ES-I3 (cell line): ENCODE measurements around the gene SLC14A1.

Experiments
- H3K36me3 ChIP-seq: 2 replicates; pipeline ENCODE4 v1.6.1; 2013; ENCODE audit warnings: mild to moderate bottlenecking, low read length, control low read depth, moderate library complexity; ENCODE audit not compliant: insufficient read depth
- H3K4me1 ChIP-seq: 2 replicates; pipeline ENCODE4 v1.6.1; 2013; ENCODE audit warnings: mild to moderate bottlenecking, control low read depth, low read length; ENCODE audit not compliant: insufficient read depth
- H3K9ac ChIP-seq: 2 replicates; pipeline ENCODE4 v1.6.1; 2013; ENCODE audit warnings: low read depth, mild to moderate bottlenecking, low read length, moderate library complexity
- H3K9me3 ChIP-seq: 2 replicates; pipeline ENCODE4 v1.6.1; 2013; ENCODE audit warnings: mild to moderate bottlenecking, low read length, moderate library complexity; ENCODE audit not compliant: control insufficient read depth, insufficient read depth

Gene SLC14A1

GRCh38 chr18:45691816-45692179 is 32.2 kb upstream of the SLC14A1 start:
- no peaks in the 10 kb centered on the region; the same call in 1 of the 2 replicates for H3K4me1 ChIP-seq
- 0 out of 2 replicates have a peak, but pooled peaks cover 4% of the 10 kb centered on the region for H3K9me3 ChIP-seq
- no peaks in the 10 kb centered on the region for H3K36me3 ChIP-seq
- no peak overlapping the region for H3K9ac ChIP-seq

- Histone ChIP-seq H3K4me1 (no peaks in the 10 kb centered on the region), H3K9me3 (no peaks in the 10 kb centered on the region; the same call in 1 of the 2 replicates), H3K36me3 (no peaks in the 10 kb centered on the region), H3K9ac (no peak overlapping the region)
Observed at GRCh38 chr18:45702708-45703265, 21.2 kb upstream of the SLC14A1 start.

- Histone ChIP-seq H3K36me3 (no peaks in the 10 kb centered on the region), H3K9me3 (peaks cover 6% of the 10 kb centered on the region), H3K9ac (no peak overlapping the region)
Observed at GRCh38 chr18:45708831-45709230, 15.2 kb upstream of the SLC14A1 start.

GRCh38 chr18:45712061-45712460 is 11.9 kb upstream of the SLC14A1 start:
- Histone ChIP-seq H3K9ac (no peak overlapping the region), H3K4me1 (no peaks in the 10 kb centered on the region), H3K36me3 (no peaks in the 10 kb centered on the region), H3K9me3 (peaks cover 6% of the 10 kb centered on the region; the same call in 1 of the 2 replicates)

More at GRCh38 chr18:45708831-45709230, 15.2 kb upstream of the SLC14A1 start:
- H3K4me1 ChIP-seq, result no peaks in the 10 kb centered on the region

- Histone ChIP-seq H3K9ac (no peak overlapping the region), H3K4me1 (no peaks in the 10 kb centered on the region), H3K9me3 (peaks cover 6% of the 10 kb centered on the region; the same call in 1 of the 2 replicates), H3K36me3 (no peaks in the 10 kb centered on the region)
Observed at GRCh38 chr18:45713239-45713638, 10.7 kb upstream of the SLC14A1 start.

GRCh38 chr18:45715212-45715780 is 8.7 kb upstream of the SLC14A1 start:
- no peaks in the 10 kb centered on the region for H3K4me1 ChIP-seq
- no peak overlapping the region for H3K9ac ChIP-seq
- H3K9me3 ChIP-seq, result no peaks in the 10 kb centered on the region
- H3K36me3 ChIP-seq, result no peaks in the 10 kb centered on the region

- no peaks in the 10 kb centered on the region for H3K36me3 ChIP-seq
- H3K9ac ChIP-seq, result no peak overlapping the region
- no peaks in the 10 kb centered on the region for H3K4me1 ChIP-seq
- no peaks in the 10 kb centered on the region for H3K9me3 ChIP-seq
Observed at GRCh38 chr18:45719106-45719505, 4.9 kb upstream of the SLC14A1 start.

- no peaks in the 10 kb centered on the region for H3K36me3 ChIP-seq
- H3K9ac ChIP-seq, result no peak overlapping the region
- no peaks in the 10 kb centered on the region for H3K9me3 ChIP-seq
- H3K4me1 ChIP-seq, result no peaks in the 10 kb centered on the region
Observed at GRCh38 chr18:45722899-45723298, 1.1 kb upstream of the SLC14A1 start.

- Histone ChIP-seq H3K9me3 (no peaks in the 10 kb centered on the region), H3K9ac (no peak overlapping the region), H3K36me3 (no peaks in the 10 kb centered on the region), H3K4me1 (no peaks in the 10 kb centered on the region)
Observed at GRCh38 chr18:45724601-45725000, 620 bp downstream of the SLC14A1 start.

GRCh38 chr18:45725336-45725735 is 1.4 kb downstream of the SLC14A1 start:
- no peaks in the 10 kb centered on the region for H3K9me3 ChIP-seq
- no peak overlapping the region for H3K9ac ChIP-seq
- H3K36me3 ChIP-seq, result no peaks in the 10 kb centered on the region
- no peaks in the 10 kb centered on the region for H3K4me1 ChIP-seq

- Histone ChIP-seq H3K36me3 (no peaks in the 10 kb centered on the region), H3K4me1 (no peaks in the 10 kb centered on the region), H3K9me3 (no peaks in the 10 kb centered on the region), H3K9ac (no peak overlapping the region)
Observed at GRCh38 chr18:45726603-45727002, 2.6 kb downstream of the SLC14A1 start.

- Histone ChIP-seq H3K9ac (no peak overlapping the region), H3K9me3 (no peaks in the 10 kb centered on the region), H3K4me1 (no peaks in the 10 kb centered on the region), H3K36me3 (no peaks in the 10 kb centered on the region)
Observed at GRCh38 chr18:45727068-45727467, 3.1 kb downstream of the SLC14A1 start.

- H3K4me1 ChIP-seq, result no peaks in the 10 kb centered on the region
- no peaks in the 10 kb centered on the region for H3K36me3 ChIP-seq
Observed at GRCh38 chr18:45728336-45729010, 4.5 kb downstream of the SLC14A1 start.

GRCh38 chr18:45730832-45731575 is 7.0 kb downstream of the SLC14A1 start:
- H3K9ac ChIP-seq, result no peak overlapping the region
- no peaks in the 10 kb centered on the region for H3K4me1 ChIP-seq
- no peaks in the 10 kb centered on the region for H3K36me3 ChIP-seq
- H3K9me3 ChIP-seq, result no peaks in the 10 kb centered on the region

More at GRCh38 chr18:45728336-45729010, 4.5 kb downstream of the SLC14A1 start:
- Histone ChIP-seq H3K9me3 (no peaks in the 10 kb centered on the region), H3K9ac (no peak overlapping the region)
